Activated naive CD8-positive, alpha-beta T cell treated with anti-CD3 and anti-CD28 coated beads, Interleukin-2, amount 50 U/mL, for 24 hours (primary cell): Measurements from ENCODE around the gene CIITA.
A peak's percentile ranks its signal among the peaks of the same experiment; 100 is the strongest.
"Not testable (repeated sequence)": the region's sequence is repeated elsewhere in the genome, so short reads cannot be mapped to it uniquely, and the experiment has no call there.

Experiments
- ATAC-seq: fragments of 150-1000 bp; cut with Tn5 transposase; one replicate; pipeline ENCODE4 v1.10.0; 2021
- DNase-seq: peaks from one replicate; pipeline ENCODE4 v3.0.0; 2021
- H3K27ac Mint-ChIP-seq: one replicate; pipeline ENCODE4 v1.8.0; 2021; ENCODE audit warnings: mild to moderate bottlenecking, mixed read lengths
- H3K27me3 Mint-ChIP-seq: one replicate; pipeline ENCODE4 v1.8.0; 2021; ENCODE audit warnings: mixed read lengths
- H3K36me3 Mint-ChIP-seq: one replicate; pipeline ENCODE4 v1.8.0; 2021; ENCODE audit warnings: low read depth, mixed read lengths
- H3K4me1 Mint-ChIP-seq: one replicate; pipeline ENCODE4 v1.8.0; 2021; ENCODE audit warnings: mixed read lengths
- H3K4me3 Mint-ChIP-seq: one replicate; pipeline ENCODE4 v1.8.0; 2021; ENCODE audit warnings: mild to moderate bottlenecking, moderate library complexity, mixed read lengths
- H3K9me3 Mint-ChIP-seq: one replicate; pipeline ENCODE4 v1.8.0; 2021; ENCODE audit warnings: mixed read lengths

CIITA gene, protein sequence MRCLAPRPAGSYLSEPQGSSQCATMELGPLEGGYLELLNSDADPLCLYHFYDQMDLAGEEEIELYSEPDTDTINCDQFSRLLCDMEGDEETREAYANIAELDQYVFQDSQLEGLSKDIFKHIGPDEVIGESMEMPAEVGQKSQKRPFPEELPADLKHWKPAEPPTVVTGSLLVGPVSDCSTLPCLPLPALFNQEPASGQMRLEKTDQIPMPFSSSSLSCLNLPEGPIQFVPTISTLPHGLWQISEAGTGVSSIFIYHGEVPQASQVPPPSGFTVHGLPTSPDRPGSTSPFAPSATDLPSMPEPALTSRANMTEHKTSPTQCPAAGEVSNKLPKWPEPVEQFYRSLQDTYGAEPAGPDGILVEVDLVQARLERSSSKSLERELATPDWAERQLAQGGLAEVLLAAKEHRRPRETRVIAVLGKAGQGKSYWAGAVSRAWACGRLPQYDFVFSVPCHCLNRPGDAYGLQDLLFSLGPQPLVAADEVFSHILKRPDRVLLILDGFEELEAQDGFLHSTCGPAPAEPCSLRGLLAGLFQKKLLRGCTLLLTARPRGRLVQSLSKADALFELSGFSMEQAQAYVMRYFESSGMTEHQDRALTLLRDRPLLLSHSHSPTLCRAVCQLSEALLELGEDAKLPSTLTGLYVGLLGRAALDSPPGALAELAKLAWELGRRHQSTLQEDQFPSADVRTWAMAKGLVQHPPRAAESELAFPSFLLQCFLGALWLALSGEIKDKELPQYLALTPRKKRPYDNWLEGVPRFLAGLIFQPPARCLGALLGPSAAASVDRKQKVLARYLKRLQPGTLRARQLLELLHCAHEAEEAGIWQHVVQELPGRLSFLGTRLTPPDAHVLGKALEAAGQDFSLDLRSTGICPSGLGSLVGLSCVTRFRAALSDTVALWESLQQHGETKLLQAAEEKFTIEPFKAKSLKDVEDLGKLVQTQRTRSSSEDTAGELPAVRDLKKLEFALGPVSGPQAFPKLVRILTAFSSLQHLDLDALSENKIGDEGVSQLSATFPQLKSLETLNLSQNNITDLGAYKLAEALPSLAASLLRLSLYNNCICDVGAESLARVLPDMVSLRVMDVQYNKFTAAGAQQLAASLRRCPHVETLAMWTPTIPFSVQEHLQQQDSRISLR

GRCh38 chr16:10876799-10877341 is at the start of gene CIITA:
CIITA (plus strand) TSS chr16:10877202; CDS start chr16:10877331, 129 bp downstream.
- Mint-ChIP-seq H3K4me1 (peaks cover 75% of the 10 kb centered on the region), H3K9me3 (no peaks in the 10 kb centered on the region), H3K27ac (peak within 1 kb of the TSS; percentile 77), H3K27me3 (peaks cover 69% of the 10 kb centered on the region), H3K4me3 (peak within 1 kb of the TSS; percentile 84), H3K36me3 (peaks cover 3% of the 10 kb centered on the region)
- DNase-seq (peak; percentile 67), ATAC-seq (peak; percentile 67)

DNA sequence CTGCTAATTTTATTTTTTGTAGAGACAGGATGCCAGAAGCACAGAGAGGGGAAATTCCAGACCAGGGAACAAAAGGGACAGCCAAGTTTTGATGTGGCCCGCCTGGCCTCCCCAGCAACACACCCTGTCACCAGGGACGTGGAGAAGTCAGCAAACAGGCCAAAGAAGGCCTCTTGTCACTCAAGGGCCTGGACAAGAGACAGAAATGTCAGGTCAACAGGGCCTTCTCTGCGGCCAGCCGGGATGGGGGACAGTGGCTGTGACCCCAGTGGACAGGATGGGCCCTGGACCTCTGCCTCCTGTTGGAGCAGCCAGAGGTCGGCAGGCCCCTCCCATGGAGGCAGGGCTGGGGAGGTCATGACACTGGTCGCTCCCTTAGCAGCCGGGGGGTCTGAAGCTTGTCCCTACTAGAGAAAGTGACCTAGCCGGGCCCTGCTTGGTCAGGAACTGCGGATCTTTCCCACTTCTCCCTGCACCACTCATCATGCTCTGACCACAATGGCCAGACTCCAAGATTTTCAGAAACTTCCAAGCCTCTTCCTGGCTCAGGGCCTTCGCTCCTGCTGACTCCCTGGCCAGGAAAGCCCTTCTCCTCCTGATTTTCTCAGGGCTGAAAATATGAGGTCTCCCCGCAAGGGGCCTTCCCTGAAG is 49.2 kb upstream of the CIITA start:
- DNase-seq (no peak), ATAC-seq (no peak)
- H3K4me1 Mint-ChIP-seq: peaks cover 5% of the 10 kb centered on the region
- no peaks in the 10 kb centered on the region for H3K36me3 Mint-ChIP-seq
- H3K27me3 Mint-ChIP-seq: peaks cover 2% of the 10 kb centered on the region
- H3K9me3 Mint-ChIP-seq: no peaks in the 10 kb centered on the region
- H3K27ac Mint-ChIP-seq: no peak overlapping the region
- H3K4me3 Mint-ChIP-seq: no peak overlapping the region

DNA sequence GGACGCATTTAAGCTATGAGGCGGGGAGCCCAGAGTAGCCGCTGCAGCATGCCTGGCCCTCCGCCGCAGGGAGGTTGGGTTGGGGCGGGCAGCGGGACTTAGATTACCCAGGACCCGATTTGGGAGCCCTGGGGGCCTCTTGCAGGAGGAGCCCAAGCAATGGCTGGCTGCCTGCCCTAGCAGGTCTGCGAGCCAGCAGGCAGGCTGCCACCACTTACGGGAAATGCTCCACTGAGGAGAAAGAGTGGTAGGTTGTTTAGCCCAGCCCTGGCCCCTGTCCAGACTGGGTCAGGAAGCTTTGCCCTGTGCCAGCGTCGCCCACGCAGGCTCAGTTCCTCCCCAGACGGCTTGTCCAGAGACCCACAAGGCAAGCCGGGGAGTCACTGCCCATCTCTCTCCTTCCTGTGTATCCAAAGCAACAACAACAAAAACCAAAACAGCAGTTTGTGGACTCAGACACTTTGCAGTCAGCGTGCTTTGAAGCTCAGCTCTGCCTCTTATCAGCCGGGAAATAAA is 48.1 kb upstream of the CIITA start:
- Mint-ChIP-seq H3K4me1 (peaks cover 7% of the 10 kb centered on the region), H3K9me3 (no peaks in the 10 kb centered on the region), H3K36me3 (no peaks in the 10 kb centered on the region), H3K27me3 (peaks cover 2% of the 10 kb centered on the region), H3K27ac (no peak overlapping the region), H3K4me3 (no peak overlapping the region)
- DNase-seq (no peak), ATAC-seq (no peak)

DNA sequence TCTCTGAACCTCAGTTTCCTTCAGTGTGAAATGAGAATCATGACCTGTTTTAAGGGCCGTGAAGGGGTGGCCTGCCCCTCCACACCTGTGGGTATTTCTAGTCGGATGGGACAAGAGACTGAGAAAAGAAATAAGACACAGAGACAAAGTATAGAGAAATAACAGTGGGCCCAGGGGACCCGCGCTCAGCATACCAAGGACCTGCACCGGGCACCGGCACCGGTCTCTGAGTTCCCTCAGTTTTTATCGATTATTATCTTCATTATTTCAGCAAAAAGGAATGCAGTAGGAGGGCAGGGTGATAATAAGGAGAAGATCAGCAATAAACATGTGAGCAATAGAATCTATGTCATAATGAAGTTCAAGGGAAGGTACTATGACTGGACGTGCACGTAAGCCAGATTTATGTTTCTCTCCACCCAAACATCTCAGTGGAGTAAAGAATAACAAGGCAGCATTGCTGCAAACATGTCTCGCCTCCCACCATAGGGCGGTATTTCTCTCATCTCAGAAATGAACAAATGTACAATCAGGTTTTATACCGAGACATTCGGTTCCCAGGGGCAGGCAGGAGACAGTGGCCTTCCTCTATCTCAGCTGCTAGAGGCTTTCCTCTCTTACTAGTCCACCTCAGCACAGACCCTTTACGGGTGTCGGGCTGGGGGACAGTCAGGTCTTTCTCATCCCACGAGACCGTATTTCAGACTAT is 47.5 kb upstream of the CIITA start:
- H3K4me1 Mint-ChIP-seq: peaks cover 12% of the 10 kb centered on the region
- H3K9me3 Mint-ChIP-seq, H3K4me3 Mint-ChIP-seq, H3K36me3 Mint-ChIP-seq, ATAC-seq, H3K27me3 Mint-ChIP-seq, DNase-seq, H3K27ac Mint-ChIP-seq: not testable (repeated sequence)

DNA sequence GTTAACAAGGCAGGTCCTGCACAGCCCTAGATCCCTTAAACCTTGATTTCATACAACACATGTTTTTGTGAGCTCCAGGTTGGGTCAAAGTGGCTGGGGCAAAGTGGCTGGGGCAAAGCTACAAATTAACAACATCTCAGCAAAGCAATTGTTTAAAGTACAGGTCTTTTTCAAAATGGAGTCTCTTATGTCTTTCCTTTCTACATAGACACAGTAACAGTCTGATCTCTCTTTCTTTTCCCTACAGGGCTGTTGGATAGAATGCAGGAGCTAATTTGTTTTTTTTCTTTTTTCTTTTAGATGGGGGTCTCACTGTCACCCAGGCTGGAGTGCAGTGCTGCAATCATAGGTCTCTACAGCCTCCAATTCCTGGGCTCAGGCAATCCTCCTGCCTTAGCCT is 46.8 kb upstream of the CIITA start:
- H3K9me3 Mint-ChIP-seq, ATAC-seq, H3K27ac Mint-ChIP-seq, H3K4me3 Mint-ChIP-seq, H3K27me3 Mint-ChIP-seq, H3K36me3 Mint-ChIP-seq, DNase-seq: not testable (repeated sequence)
- peaks cover 16% of the 10 kb centered on the region for H3K4me1 Mint-ChIP-seq

- H3K27me3 Mint-ChIP-seq: peaks cover 9% of the 10 kb centered on the region
- H3K4me1 Mint-ChIP-seq: peaks cover 30% of the 10 kb centered on the region
- H3K4me3 Mint-ChIP-seq: no peak overlapping the region
- DNase-seq: no peak
- no peaks in the 10 kb centered on the region for H3K9me3 Mint-ChIP-seq
- no peaks in the 10 kb centered on the region for H3K36me3 Mint-ChIP-seq
- ATAC-seq: no peak
- H3K27ac Mint-ChIP-seq: no peak overlapping the region
Observed at GRCh38 chr16:10831894-10832886, 44.8 kb upstream of the CIITA start.

DNA sequence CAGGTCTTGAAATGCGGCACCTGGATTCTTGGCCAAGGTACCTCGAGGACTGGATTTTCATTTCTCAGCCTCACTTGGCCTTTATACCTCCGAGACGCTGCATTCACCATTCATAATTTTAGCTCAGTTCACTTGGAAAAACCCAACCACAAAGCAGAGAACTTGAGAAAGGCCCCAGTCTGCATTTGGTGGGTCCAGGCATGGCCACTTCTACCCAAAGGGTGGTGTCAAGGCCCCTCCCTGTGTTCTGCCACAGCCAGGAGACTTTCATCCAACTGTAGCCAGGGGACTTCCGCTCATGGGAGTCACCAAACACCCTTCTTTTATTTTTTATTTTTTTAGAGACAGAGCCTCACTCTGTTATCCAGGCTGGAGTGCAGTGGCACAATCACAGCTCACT is 43.7 kb upstream of the CIITA start:
- no peak overlapping the region for H3K4me3 Mint-ChIP-seq
- no peaks in the 10 kb centered on the region for H3K9me3 Mint-ChIP-seq
- H3K27ac Mint-ChIP-seq: no peak overlapping the region
- peaks cover 12% of the 10 kb centered on the region for H3K27me3 Mint-ChIP-seq
- ATAC-seq (no peak), DNase-seq (no peak)
- H3K4me1 Mint-ChIP-seq: peaks cover 30% of the 10 kb centered on the region
- no peaks in the 10 kb centered on the region for H3K36me3 Mint-ChIP-seq

GRCh38 chr16:10834130-10834529 is 42.9 kb upstream of the CIITA start:
- no peaks in the 10 kb centered on the region for H3K36me3 Mint-ChIP-seq
- H3K4me1 Mint-ChIP-seq: peaks cover 29% of the 10 kb centered on the region
- H3K27ac Mint-ChIP-seq: peak overlapping the region; percentile 16
- no peak for DNase-seq
- ATAC-seq: no peak
- peaks cover 12% of the 10 kb centered on the region for H3K27me3 Mint-ChIP-seq
- H3K4me3 Mint-ChIP-seq: peak overlapping the region; percentile 17
- no peaks in the 10 kb centered on the region for H3K9me3 Mint-ChIP-seq

DNA sequence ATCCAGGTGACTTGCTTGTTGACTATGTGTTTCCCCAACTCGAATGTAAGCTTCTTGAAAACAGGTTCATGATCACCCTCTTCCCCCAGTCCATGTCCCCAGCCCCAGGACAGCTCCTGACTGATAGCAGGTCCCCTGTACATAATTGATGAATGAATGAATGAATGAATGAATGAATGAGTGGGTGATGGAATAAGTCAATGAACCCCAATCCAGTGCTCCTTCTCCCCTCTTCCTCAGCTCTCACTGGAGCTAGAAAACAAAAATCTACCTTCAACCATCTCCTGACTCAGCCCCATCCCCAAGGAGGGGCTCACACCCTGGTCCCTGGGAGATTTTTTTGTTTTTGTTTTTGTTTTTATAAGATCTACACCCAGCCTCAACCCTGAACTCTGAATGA is 42.2 kb upstream of the CIITA start:
- H3K9me3 Mint-ChIP-seq: no peaks in the 10 kb centered on the region
- no peak overlapping the region for H3K4me3 Mint-ChIP-seq
- DNase-seq (no peak), ATAC-seq (no peak)
- no peak overlapping the region for H3K27ac Mint-ChIP-seq
- no peaks in the 10 kb centered on the region for H3K36me3 Mint-ChIP-seq
- H3K27me3 Mint-ChIP-seq: peaks cover 12% of the 10 kb centered on the region
- H3K4me1 Mint-ChIP-seq: peaks cover 29% of the 10 kb centered on the region

GRCh38 chr16:10835281-10835931 is 41.6 kb upstream of the CIITA start:
- ATAC-seq (peak; percentile 74), DNase-seq (peak; percentile 47)
- H3K27me3 Mint-ChIP-seq: peaks cover 11% of the 10 kb centered on the region
- no peak overlapping the region for H3K27ac Mint-ChIP-seq
- no peaks in the 10 kb centered on the region for H3K9me3 Mint-ChIP-seq
- H3K36me3 Mint-ChIP-seq: no peaks in the 10 kb centered on the region
- peaks cover 29% of the 10 kb centered on the region for H3K4me1 Mint-ChIP-seq
- no peak overlapping the region for H3K4me3 Mint-ChIP-seq

GRCh38 chr16:10836174-10836853 is 40.7 kb upstream of the CIITA start:
- peak; percentile 54 for ATAC-seq
- H3K27ac Mint-ChIP-seq: no peak overlapping the region
- no peak overlapping the region for H3K4me3 Mint-ChIP-seq
- H3K4me1 Mint-ChIP-seq: peaks cover 29% of the 10 kb centered on the region
- no peak for DNase-seq
- H3K27me3 Mint-ChIP-seq: peaks cover 14% of the 10 kb centered on the region
- no peaks in the 10 kb centered on the region for H3K36me3 Mint-ChIP-seq
- no peaks in the 10 kb centered on the region for H3K9me3 Mint-ChIP-seq
